ENCODE data around the gene ARHGEF28.

The ARHGEF28 gene

GRCh38 chr5:73808911-73809310 is 182.9 kb downstream of the ARHGEF28 start:
- no peaks in the 10 kb centered on the region for H3K36me3 ChIP-seq
- H3K27me3 ChIP-seq = no peaks in the 10 kb centered on the region
- no peak for TF ChIP-seq CTCF (IDR thresholded peaks at IDR 0.05)
- no peaks in the 10 kb centered on the region for H3K9me3 ChIP-seq
- no peak overlapping the region for H3K27ac ChIP-seq
- H3K4me1 ChIP-seq (ENCODE audit: control insufficient read depth in 1 of 2, insufficient read depth in 1 of 2, low read depth in 1 of 2, low read length in 1 of 2) = no peaks in the 10 kb centered on the region
- H3K4me3 ChIP-seq (ENCODE audit: low read depth in 1 of 2, low read length in 1 of 2) = no peak overlapping the region

GRCh38 chr5:73810429-73810828 is 184.4 kb downstream of the ARHGEF28 start:
- Histone ChIP-seq H3K4me1 (ENCODE audit: control insufficient read depth in 1 of 2, insufficient read depth in 1 of 2, low read depth in 1 of 2, low read length in 1 of 2) (no peaks in the 10 kb centered on the region), H3K36me3 (no peaks in the 10 kb centered on the region), H3K4me3 (ENCODE audit: low read depth in 1 of 2, low read length in 1 of 2) (no peak overlapping the region), H3K9me3 (no peaks in the 10 kb centered on the region), H3K27ac (no peak overlapping the region), H3K27me3 (no peaks in the 10 kb centered on the region)
- no peak for TF ChIP-seq CTCF (IDR thresholded peaks at IDR 0.05)

GRCh38 chr5:73812457-73812856 is 186.5 kb downstream of the ARHGEF28 start:
- no peak overlapping the region for H3K4me3 ChIP-seq (ENCODE audit: low read depth in 1 of 2, low read length in 1 of 2)
- H3K36me3 ChIP-seq = no peaks in the 10 kb centered on the region
- H3K9me3 ChIP-seq = no peaks in the 10 kb centered on the region
- no peaks in the 10 kb centered on the region for H3K4me1 ChIP-seq (ENCODE audit: control insufficient read depth in 1 of 2, insufficient read depth in 1 of 2, low read depth in 1 of 2, low read length in 1 of 2)
- H3K27ac ChIP-seq = no peak overlapping the region
- TF ChIP-seq CTCF (IDR thresholded peaks at IDR 0.05) = no peak
- no peaks in the 10 kb centered on the region for H3K27me3 ChIP-seq

- Histone ChIP-seq H3K27me3 (no peaks in the 10 kb centered on the region), H3K4me3 (ENCODE audit: low read depth in 1 of 2, low read length in 1 of 2) (no peak overlapping the region), H3K9me3 (no peaks in the 10 kb centered on the region), H3K36me3 (no peaks in the 10 kb centered on the region), H3K27ac (no peak overlapping the region), H3K4me1 (ENCODE audit: control insufficient read depth in 1 of 2, insufficient read depth in 1 of 2, low read depth in 1 of 2, low read length in 1 of 2) (no peaks in the 10 kb centered on the region)
- no peak for TF ChIP-seq CTCF (IDR thresholded peaks at IDR 0.05)
Observed at GRCh38 chr5:73812962-73813588, 187.1 kb downstream of the ARHGEF28 start.

GRCh38 chr5:73814233-73814846 is 188.3 kb downstream of the ARHGEF28 start:
- no peak for TF ChIP-seq CTCF (IDR thresholded peaks at IDR 0.05)
- H3K4me3 ChIP-seq (ENCODE audit: low read depth in 1 of 2, low read length in 1 of 2) = no peak overlapping the region
- H3K4me1 ChIP-seq (ENCODE audit: control insufficient read depth in 1 of 2, insufficient read depth in 1 of 2, low read depth in 1 of 2, low read length in 1 of 2) = no peaks in the 10 kb centered on the region

More at GRCh38 chr5:73814233-73814846, 188.3 kb downstream of the ARHGEF28 start:
- Histone ChIP-seq H3K27me3 (no peaks in the 10 kb centered on the region), H3K27ac (no peak overlapping the region), H3K9me3 (no peaks in the 10 kb centered on the region), H3K36me3 (no peaks in the 10 kb centered on the region)
